HUES6 (cell line): ENCODE data around the gene BBLN.
"Not testable (repeated sequence)": the region's sequence is repeated elsewhere in the genome, so short reads cannot be mapped to it uniquely, and the experiment has no call there.

Experiments
- H3K27ac ChIP-seq: 2 replicates; pipeline ENCODE4 v1.7.0; 2013; ENCODE audit warnings: low read depth, mild to moderate bottlenecking, low read length, inconsistent platforms
- H3K27me3 ChIP-seq: 2 replicates; pipeline ENCODE4 v1.6.1; 2013; ENCODE audit warnings: low read length; ENCODE audit not compliant: control insufficient read depth, insufficient read depth
- H3K36me3 ChIP-seq: 2 replicates; pipeline ENCODE4 v1.6.1; 2013; ENCODE audit warnings: low read length; ENCODE audit not compliant: control insufficient read depth, insufficient read depth
- H3K4me1 ChIP-seq: 2 replicates; pipeline ENCODE4 v1.6.1; 2013; ENCODE audit warnings: low read length; ENCODE audit not compliant: control insufficient read depth, insufficient read depth
- H3K4me3 ChIP-seq: 2 replicates; pipeline ENCODE4 v1.5.1; 2013; ENCODE audit warnings: low read depth, low read length
- H3K9ac ChIP-seq: one replicate; pipeline ENCODE4 v1.6.1; 2013; ENCODE audit warnings: mild to moderate bottlenecking, low read length
- H3K9me3 ChIP-seq: 2 replicates; pipeline ENCODE4 v1.6.1; 2013; ENCODE audit warnings: low read depth, low read length; ENCODE audit not compliant: control insufficient read depth, insufficient read depth

The BBLN gene

DNA sequence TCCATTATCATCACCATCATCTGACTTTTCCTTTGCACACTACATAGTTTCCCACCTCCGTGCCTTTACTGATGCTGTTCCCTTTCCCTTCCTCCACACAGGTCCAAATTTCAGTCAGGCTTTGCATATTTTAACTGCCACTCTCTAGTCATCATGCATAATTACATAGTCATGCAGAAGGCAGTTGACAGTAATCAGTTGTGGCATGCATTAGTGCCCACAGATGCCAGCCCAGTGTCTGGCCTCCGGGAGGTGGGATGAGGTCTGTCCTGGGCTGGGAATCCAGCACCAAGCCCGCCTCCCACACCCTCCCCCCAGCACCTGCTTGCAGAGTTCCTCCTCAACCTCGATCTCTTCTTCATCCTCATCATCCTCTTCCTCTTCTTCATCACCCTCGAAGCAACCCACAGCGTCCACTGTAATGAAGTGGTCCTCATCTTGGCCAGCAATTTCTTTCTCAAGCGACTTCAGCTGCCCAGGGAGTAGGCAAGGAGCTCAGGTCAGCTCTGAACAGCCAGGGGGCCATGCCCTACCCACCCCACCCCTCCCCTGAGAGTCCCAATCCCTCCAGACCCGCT lies 8.8 kb downstream of the BBLN start:
- H3K36me3 ChIP-seq = peaks cover 60% of the 10 kb centered on the region

DNA sequence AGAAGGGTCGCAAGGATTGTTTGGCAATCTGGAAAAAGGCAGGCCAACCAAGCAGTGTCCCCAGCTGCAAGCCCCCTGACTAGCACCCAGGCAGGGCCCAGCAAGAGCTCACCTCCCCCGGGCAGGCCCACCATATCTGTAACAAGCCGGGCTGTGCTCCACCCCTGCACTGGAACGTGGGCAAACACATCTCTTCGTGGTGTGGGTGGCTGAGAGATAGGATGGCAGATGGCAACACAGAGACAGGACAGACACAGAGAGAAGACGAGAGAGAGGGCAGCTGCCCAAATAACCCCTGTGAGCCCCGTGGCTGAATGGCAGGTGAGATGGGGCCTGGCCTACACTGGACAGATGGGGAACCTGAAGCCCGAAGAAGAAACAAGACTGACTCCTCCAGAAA lies 9.4 kb downstream of the BBLN start:
- no peak overlapping the region for H3K9ac ChIP-seq
- H3K9me3 ChIP-seq = no peaks in the 10 kb centered on the region
- no peak overlapping the region for H3K4me3 ChIP-seq
- H3K4me1 ChIP-seq = no peaks in the 10 kb centered on the region
- no peak overlapping the region for H3K27ac ChIP-seq
- peaks cover 56% of the 10 kb centered on the region for H3K36me3 ChIP-seq
- no peaks in the 10 kb centered on the region for H3K27me3 ChIP-seq

More for the DNA sequence above, 8.8 kb downstream of the BBLN start:
- Histone ChIP-seq H3K9me3 (no peaks in the 10 kb centered on the region), H3K9ac (no peak overlapping the region), H3K4me3 (no peak overlapping the region), H3K27ac (no peak overlapping the region), H3K4me1 (no peaks in the 10 kb centered on the region), H3K27me3 (no peaks in the 10 kb centered on the region)

GRCh38 chr9:128169925-128170324 lies 9.9 kb downstream of the BBLN start:
- Histone ChIP-seq H3K27ac (no peak overlapping the region), H3K9me3 (no peaks in the 10 kb centered on the region), H3K9ac (no peak overlapping the region), H3K36me3 (peaks cover 55% of the 10 kb centered on the region), H3K4me1 (no peaks in the 10 kb centered on the region), H3K4me3 (no peak overlapping the region), H3K27me3 (no peaks in the 10 kb centered on the region)

- H3K9me3 ChIP-seq = peaks cover 4% of the 10 kb centered on the region; the same call in 1 of the 2 replicates
- H3K36me3 ChIP-seq = peaks cover 62% of the 10 kb centered on the region
- no peak overlapping the region for H3K27ac ChIP-seq
- H3K4me1 ChIP-seq = no peaks in the 10 kb centered on the region
- no peak overlapping the region for H3K9ac ChIP-seq
- H3K4me3 ChIP-seq = no peak overlapping the region
- no peaks in the 10 kb centered on the region for H3K27me3 ChIP-seq
Measured at GRCh38 chr9:128174062-128174461, 14.0 kb downstream of the BBLN start.

GRCh38 chr9:128175102-128175563 lies 15.1 kb downstream of the BBLN start:
- H3K27ac ChIP-seq = no peak overlapping the region
- peaks cover 4% of the 10 kb centered on the region; the same call in 1 of the 2 replicates for H3K9me3 ChIP-seq
- H3K9ac ChIP-seq = no peak overlapping the region
- no peaks in the 10 kb centered on the region for H3K4me1 ChIP-seq
- H3K36me3 ChIP-seq = peaks cover 61% of the 10 kb centered on the region
- no peaks in the 10 kb centered on the region for H3K27me3 ChIP-seq
- no peak overlapping the region for H3K4me3 ChIP-seq

DNA sequence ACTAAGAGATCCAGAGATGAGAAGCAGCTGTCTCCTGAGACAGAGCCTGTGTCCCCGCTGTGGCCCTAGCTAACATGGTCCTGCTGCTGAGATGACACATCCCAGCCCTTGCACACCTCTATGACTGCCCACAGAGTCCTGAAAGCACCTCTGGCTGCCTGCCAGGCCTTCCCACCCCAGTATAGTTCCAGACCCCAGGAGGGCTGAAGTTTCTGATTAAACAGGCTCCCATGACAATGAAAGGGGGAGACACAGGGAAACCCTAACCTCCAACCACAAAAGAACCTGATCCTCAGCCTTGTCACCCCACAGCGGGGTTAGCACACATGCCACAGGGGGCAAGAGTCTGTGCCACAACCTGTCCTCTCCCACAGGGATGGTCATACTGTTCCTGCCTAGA lies 15.7 kb downstream of the BBLN start:
- Histone ChIP-seq H3K36me3 (peaks cover 61% of the 10 kb centered on the region), H3K27ac (no peak overlapping the region), H3K4me3 (no peak overlapping the region), H3K9ac (no peak overlapping the region), H3K27me3 (no peaks in the 10 kb centered on the region), H3K4me1 (no peaks in the 10 kb centered on the region), H3K9me3 (peaks cover 4% of the 10 kb centered on the region; the same call in 1 of the 2 replicates)

GRCh38 chr9:128178806-128179431 lies 18.9 kb downstream of the BBLN start:
- Histone ChIP-seq H3K36me3 (peaks cover 70% of the 10 kb centered on the region), H3K9ac (no peak overlapping the region)

DNA sequence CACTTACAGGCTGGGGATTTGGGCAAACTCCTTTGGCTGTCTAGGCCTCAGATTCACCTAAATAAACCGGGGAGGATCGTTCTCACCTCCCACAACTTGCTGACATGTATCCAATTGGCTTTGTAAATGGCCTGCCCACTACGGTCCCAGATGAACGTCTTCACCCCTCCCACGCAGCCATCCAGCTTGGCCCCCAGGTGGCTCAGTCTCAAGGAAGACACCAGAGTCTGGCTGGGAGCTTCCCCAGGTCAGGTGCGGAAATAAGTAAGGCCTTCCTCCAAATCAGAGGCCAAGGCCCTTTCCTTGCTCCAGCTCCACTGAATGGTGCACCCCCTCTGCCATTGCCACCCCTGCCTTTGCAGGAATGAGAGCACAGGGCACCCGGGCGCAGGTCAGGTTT lies 19.9 kb downstream of the BBLN start:
- no peaks in the 10 kb centered on the region for H3K4me1 ChIP-seq

More at GRCh38 chr9:128178806-128179431, 18.9 kb downstream of the BBLN start:
- Histone ChIP-seq H3K9me3 (peaks cover 4% of the 10 kb centered on the region; the same call in 1 of the 2 replicates), H3K27me3 (no peaks in the 10 kb centered on the region), H3K27ac (no peak overlapping the region), H3K4me3 (no peak overlapping the region), H3K4me1 (no peaks in the 10 kb centered on the region)

DNA sequence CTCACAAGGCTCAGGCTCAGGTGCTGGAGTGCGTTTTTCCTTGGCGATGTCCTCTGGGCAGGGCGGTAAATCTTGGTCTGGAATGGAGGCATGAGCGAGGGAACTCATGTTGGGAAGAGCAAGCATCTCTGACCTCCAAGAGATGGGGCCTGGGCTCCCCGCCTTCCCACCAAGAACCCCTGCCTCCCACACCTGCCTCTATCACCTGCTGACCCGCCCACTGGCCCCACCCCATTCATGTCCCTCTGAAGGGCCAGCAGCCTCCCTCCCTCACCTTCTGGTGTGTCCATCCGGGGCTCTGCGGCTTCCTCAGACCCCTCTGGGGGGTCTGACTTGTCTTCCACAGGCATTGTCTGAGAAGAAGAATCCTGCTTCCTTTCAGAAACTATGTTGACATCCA lies 20.4 kb downstream of the BBLN start:
- no peaks in the 10 kb centered on the region for H3K4me1 ChIP-seq
- no peaks in the 10 kb centered on the region for H3K27me3 ChIP-seq
- peaks cover 68% of the 10 kb centered on the region for H3K36me3 ChIP-seq
- H3K27ac ChIP-seq = no peak overlapping the region
- H3K9ac ChIP-seq = no peak overlapping the region
- peaks cover 4% of the 10 kb centered on the region; the same call in 1 of the 2 replicates for H3K9me3 ChIP-seq
- no peak overlapping the region for H3K4me3 ChIP-seq

More for the DNA sequence above, 19.9 kb downstream of the BBLN start:
- no peaks in the 10 kb centered on the region for H3K27me3 ChIP-seq
- no peak overlapping the region for H3K4me3 ChIP-seq
- H3K36me3 ChIP-seq = peaks cover 68% of the 10 kb centered on the region
- peaks cover 4% of the 10 kb centered on the region; the same call in 1 of the 2 replicates for H3K9me3 ChIP-seq
- H3K9ac ChIP-seq = no peak overlapping the region
- H3K27ac ChIP-seq = no peak overlapping the region

DNA sequence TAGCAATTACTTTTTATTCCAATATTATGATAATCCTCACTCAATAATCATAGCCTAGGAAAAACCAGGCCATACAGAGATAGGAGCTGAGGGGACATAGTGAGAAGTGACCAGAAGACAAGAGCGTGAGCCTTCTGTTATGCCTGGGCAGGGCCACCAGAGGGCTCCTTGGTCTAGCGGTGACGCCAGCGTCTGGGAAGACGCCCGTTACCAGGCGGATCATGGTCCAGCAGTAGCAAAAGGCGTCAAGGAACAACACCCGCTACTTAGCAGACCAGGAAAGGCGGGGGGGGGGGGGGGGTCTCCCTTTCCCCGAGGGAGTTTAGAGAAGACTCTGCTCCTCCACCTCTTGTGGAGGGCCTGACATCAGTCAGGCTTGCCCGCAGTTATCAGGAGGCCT lies 21.4 kb downstream of the BBLN start:
- H3K27me3 ChIP-seq, H3K9me3 ChIP-seq, H3K9ac ChIP-seq, H3K4me1 ChIP-seq, H3K27ac ChIP-seq, H3K4me3 ChIP-seq: not testable (repeated sequence)
- H3K36me3 ChIP-seq = peaks cover 66% of the 10 kb centered on the region

GRCh38 chr9:128182893-128183588 lies 23.0 kb downstream of the BBLN start:
- H3K27me3 ChIP-seq = no peaks in the 10 kb centered on the region
- peaks cover 63% of the 10 kb centered on the region for H3K36me3 ChIP-seq
- H3K9me3 ChIP-seq = peaks cover 4% of the 10 kb centered on the region; the same call in 1 of the 2 replicates
- H3K27ac ChIP-seq = no peak overlapping the region
- H3K9ac ChIP-seq = no peak overlapping the region
- no peaks in the 10 kb centered on the region for H3K4me1 ChIP-seq
- no peak overlapping the region for H3K4me3 ChIP-seq
